GM10847 (cell line): ENCODE results near the gene LACTB.

Experiments used
- POLR2A ChIP-seq: IDR thresholded peaks from 2 replicates; pipeline ENCODE4 v1.6.1; 2011; ENCODE audit not compliant: insufficient read length; ENCODE audit errors: extremely low read depth

LACTB gene

GRCh38 chr15:63085289-63085688 lies 36.4 kb upstream of the LACTB start:
- no peak for TF ChIP-seq POLR2A

- TF ChIP-seq POLR2A, result no peak
These were observed 35.4 kb upstream of the LACTB start for GRCh38 chr15:63086271-63086670.

DNA sequence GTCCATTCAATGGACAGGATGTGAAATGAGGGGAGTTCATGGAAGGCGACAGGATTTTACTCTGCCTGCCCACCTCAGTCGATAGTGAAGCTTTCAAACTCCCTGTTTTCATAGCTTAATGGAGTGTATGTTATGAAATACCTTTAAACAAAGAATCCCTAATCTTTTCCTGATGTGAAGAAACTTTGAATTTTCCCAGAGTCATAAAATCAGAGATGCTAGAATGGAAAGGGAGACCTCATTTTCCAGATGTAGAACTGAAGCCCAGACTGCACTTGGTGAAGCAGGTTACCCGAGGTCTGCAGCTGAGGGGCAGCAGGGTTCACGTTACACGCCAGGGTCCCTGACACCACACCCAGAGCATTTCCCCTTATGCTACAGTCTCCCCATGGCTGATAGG lies 34.7 kb upstream of the LACTB start:
- TF ChIP-seq POLR2A, result no peak

DNA sequence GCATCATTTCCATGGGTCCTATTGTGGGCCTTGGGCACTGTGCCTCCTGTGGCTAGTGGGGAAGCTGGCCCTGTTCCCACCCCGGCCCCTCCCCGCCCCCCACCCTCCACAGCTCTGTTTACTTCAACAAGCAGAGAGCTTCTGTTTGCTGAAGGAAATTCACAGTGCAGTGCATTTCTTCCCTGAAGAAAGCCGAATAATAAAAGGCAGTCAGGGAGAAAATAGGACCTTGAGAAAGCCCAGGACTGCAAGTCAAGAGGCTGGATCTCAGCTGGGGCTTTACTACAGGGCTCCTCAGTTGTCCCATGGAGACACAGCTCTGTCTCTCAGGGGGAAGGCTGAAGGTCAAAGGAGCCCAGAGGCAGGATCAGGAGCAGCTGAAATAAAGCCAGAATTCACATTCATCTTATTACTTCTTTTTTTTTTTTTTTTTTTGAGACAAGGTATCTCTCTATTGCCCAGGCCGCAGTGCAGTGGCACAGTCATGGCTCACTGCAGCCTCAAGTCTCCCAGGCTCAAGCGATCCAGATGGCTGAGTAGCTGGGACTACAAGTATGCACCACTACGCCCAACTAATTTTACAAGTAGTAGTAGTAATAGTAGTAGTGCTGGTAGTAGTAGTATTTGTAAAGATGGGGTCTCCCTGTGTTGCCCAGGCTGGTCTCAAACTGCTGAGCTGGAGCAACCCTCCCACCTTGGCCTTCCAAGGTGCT lies 33.0 kb upstream of the LACTB start:
- no peak for TF ChIP-seq POLR2A

GRCh38 chr15:63089260-63090043 lies 32.2 kb upstream of the LACTB start:
- no peak for TF ChIP-seq POLR2A

DNA sequence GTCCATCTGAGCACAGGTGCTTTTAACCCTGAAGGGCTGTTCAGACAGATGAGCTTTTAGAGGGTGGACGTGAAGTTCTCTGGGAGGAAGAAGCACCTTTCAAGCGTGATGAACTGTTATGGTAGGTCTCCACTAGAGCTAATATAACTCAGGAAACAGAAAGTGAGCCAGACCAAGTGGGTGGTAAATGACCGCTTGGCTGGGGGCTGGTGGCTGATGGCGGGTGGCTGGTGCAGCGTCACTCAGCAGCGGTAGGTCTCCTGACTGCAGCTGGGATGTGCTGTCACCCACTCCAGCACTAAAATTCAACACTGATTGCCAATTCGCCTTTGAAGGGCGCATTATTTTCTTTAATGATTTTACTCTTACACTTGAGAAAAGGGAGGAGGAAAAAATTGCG lies 31.2 kb upstream of the LACTB start:
- TF ChIP-seq POLR2A, result no peak

- no peak for TF ChIP-seq POLR2A
These were observed 30.8 kb upstream of the LACTB start for GRCh38 chr15:63090887-63091286.

DNA sequence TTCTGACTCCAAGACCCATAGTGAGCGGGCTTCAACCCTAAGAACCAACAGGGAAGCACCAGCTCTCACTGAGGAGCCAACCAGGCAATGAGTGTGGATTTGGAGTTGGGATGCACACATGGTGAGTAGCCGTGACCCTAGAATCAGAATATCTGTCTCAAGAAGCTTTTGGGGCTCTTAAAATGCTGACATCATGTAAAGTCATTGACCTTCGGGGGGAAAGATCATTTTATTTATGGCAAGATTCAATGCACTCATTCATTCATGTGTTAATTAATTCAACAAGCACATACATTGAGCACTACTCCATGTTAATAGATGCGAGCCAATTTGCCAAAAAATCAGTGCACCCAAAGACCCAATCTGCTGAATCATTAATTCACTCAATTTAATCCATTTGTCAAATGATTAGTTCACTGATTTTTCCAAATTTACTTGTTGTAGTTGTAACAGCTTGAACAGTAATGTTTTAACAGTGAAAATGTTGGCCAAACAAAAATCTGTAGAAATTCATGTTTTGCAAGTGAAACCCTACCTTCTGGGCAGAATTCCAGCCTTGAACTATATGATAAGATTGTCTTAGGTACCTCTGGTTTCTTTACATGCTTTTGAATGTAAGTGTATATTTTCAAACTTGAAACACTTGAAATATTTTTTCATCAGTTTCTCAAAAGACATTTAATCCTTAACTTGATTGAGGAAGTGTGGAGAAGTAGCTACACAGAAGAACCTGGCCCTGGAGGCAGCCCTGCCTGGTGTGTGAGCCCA lies 29.8 kb upstream of the LACTB start:
- no peak for TF ChIP-seq POLR2A

DNA sequence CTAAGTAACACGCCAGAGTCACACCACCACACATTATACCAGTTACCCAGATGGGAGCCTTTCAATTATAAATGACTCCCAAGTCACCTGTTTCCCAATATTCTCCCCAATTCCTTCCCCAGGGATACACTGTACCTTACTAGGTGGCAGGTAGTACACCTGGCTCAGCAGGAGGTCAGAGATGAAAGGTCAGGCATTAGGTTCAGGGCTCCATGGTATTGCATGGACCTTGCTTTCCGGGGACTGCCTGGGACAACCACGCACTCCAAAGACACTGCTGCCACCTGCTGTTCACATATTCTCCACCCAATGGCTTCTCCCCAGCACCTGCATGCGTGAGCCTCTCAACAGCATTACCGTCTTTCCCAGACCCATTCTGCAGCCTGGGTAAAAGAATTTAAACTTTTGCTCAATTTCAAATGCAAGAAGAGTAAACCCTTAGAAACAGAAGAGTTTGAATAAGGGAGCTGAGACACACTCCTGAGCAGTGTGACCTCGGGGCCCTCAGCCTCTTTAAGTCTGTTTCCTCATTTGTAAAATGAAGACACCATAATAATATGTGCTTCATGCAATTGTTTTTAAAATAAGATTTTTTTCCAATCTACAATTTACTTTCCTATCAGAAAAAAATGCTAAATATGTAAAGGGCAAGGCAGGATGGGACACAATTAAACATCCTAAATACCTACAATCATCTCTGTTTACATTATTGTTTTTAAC lies 28.0 kb upstream of the LACTB start:
- no peak for TF ChIP-seq POLR2A

DNA sequence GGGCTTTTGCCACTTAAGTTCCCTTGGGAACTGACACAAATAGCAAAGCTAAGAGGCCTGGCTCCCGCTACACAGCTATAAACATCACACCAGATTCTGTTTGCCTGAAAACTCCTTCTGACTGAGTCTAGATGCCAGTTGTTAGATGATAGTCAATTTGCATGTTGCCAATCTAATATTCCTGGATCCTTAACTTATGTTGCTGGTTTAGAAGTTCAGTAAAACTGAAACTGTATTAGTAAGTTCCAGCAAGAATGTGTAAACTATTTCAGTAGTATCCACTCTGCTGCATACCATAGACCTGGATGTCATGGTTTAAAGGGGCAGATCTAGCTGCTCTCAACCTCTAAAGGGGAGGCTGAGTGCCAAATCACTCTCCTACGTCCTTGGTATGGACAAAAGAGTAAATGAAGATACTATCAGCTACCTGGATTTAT lies 27.1 kb upstream of the LACTB start:
- no peak for TF ChIP-seq POLR2A

DNA sequence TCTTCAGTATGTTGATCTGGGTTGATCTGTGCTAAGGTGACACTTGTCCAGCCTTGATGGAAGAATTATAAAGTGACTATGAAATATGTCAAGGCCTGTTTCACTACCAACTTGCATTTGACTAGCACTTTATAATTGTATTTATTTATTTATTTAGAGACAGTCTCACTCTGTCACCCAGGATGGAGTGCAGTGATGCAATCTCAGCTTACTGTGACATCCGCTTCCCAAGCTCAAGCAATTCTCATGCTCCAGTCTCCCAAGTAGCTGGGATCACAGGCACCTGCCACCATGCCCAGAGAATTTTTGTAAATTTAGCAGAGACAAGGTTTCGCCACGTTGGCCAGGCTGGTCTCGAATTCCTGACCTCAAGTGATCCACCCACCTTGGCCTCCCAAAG lies 25.5 kb upstream of the LACTB start:
- no peak for TF ChIP-seq POLR2A

DNA sequence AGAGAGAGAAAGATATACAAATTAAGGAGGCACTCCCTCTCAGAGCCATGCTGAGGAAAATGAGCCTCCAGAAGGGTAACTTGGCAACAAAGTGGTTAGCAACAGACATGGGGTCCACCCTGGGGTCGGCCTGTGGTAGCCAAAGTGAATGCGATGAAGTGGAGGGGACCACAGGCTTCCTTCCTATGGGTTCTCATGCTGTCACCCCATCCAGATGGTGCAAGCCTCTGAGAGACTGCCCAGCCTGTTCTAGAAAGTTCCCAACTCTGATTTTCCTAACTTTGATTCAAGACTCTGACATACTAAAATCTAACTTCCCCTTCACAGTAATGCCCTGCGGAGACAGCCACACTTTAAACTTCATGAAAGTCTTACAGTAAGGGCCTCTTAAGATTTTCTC lies 18.2 kb upstream of the LACTB start:
- no peak for TF ChIP-seq POLR2A

DNA sequence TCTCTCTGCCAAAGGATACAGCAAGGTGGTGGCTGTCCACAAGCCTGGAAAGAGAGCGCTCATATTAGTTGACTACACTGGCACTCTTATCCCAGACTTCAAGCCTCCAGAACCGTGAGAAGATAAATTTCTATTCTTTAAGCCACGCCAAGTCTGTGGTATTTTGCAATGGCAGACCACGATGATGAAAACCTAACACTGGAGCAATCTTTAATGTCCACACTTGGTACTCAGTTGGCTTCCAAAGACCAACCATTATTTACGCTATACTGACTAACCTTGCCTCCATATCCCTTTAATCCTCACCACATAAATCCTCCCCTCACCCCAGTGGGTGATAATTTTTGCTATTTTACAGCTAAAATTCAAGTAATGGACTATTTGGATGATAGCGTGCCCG lies 16.9 kb upstream of the LACTB start:
- no peak for TF ChIP-seq POLR2A

- TF ChIP-seq POLR2A, result no peak
These were observed 13.6 kb upstream of the LACTB start for GRCh38 chr15:63107895-63108546.

DNA sequence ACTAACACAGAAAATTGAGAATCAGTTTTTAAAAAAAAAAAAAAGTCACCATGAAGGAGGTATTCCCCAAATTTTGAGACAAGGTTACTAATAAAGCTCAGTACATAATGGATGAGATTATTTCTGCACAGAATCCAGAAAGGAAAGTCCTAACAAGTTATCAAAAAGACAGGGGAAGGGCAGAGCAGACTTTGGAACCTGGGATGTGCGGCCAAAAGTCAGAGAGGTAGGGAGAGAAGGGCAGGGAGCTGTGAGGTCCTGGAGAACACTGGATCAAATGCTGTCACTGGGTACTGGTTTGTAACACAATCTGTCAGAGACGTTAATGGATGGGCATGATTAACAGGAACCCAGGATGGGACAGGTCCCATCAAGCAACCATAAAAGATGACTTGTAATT lies 12.2 kb upstream of the LACTB start:
- TF ChIP-seq POLR2A, result no peak

DNA sequence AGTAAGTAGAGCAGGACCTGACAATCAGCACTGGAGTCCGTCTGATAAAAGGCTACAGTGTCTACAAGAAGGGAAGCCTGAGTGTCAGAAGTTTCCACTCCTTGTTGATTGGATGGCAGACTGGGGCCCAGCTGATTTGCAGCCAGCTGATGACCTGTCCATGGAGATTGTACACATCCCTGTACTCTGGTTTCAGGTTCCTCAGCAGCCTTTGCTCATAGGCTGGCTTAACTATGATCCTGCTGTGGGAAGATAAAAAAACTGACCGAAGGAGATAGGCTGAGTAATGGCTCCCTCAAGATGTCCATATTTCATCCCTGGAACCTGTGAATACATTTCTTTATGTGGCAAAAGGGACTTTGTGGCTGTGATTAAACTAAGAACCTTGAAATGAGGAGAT lies 11.7 kb upstream of the LACTB start:
- TF ChIP-seq POLR2A, result no peak
